Measurements from ENCODE around the gene USHBP1.

DNA sequence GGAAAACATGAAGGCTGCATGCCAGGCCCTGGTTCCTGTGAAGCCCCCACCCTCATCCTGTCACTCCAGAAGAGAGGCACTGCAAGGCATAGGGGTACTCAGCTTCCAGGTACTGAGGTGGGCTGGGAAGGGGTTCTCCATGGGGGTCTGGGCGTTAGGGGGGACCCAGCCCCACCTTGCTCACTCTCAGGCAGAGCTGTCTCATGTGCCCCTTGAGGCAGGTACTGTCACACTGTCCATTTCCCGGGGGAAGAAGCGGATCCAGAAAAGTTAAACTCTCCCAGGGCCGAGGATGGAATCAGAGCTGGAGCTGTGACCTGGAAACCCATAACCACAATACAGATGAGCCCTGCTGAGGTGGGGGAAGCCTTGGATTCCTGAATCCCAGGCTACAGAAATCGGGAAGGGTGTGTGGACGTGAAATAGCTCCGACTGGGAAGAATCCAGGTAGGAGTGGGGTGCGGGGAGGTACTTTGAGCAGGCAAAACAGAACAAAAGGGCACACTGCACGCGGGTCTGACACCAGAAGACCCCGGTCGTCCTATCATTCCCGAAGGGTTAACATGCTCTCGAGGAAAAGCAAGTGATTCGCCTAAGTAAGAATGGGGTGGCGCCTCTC is 49.9 kb downstream of the USHBP1 start:
- TF ChIP-seq EZH2 (IDR thresholded peaks at IDR 0.05) = no peak
- no peak for TF ChIP-seq POLR2AphosphoS5 (IDR thresholded peaks at IDR 0.05; ENCODE audit: borderline replicate concordance, low read depth, low read length)
- TF ChIP-seq FOXP2 (optimal IDR thresholded peaks at IDR 0.05; ENCODE audit: control extremely low read depth, extremely low read length, insufficient read depth) = no peak
